ENCODE data around the gene MAPKAPK3. TPM values are rescaled to one million over a fixed set of nuclear protein-coding genes. Genes with fewer than 3 reads are reported as not detected.

Gene MAPKAPK3
- total RNA-seq, result 199 and 207 TPM in 2 replicates

DNA sequence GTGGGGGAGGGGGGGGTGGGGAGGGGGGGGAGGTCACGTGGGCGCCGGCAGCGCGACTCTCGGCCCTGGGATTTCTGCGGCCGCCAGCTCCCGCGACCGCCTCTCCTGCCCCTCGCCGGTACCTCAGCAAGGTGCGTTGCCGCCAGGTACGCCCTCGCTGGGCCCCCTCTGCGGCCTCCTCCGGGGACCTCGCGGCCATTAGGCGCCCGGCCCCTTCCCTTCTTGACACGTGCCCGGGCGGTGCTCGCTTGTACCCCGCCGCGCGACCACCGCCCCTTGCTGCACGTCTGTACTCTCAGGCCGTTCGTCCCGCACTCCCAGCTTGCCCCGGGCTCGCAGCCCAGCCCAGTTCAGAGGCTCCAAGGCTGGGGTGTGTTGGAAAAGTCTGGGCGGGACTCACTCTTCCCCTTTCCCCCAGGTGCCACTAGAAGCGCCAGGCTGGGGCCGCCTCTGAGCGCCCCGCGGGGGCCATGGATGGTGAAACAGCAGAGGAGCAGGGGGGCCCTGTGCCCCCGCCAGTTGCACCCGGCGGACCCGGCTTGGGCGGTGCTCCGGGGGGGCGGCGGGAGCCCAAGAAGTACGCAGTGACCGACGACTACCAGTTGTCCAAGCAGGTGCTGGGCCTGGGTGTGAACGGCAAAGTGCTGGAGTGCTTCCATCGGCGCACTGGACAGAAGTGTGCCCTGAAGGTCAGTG is at the start of gene MAPKAPK3:
MAPKAPK3 (plus strand) TSS at position 56 of the 696 bp plus-strand sequence; CDS start at position 471, 415 bp downstream.
- peak within 1 kb of the TSS; percentile 91 for H3K4me3 Mint-ChIP-seq
- no peak for DNase-seq
- H3K9me3 Mint-ChIP-seq, result no peaks in the 10 kb centered on the region
- H3K27me3 Mint-ChIP-seq, result no peaks in the 10 kb centered on the region
- peak within 1 kb of the TSS; percentile 91 for H3K27ac Mint-ChIP-seq
- peaks cover 57% of the 10 kb centered on the region for H3K36me3 Mint-ChIP-seq (ENCODE audit: low read depth)
- peaks cover 66% of the 10 kb centered on the region for H3K4me1 Mint-ChIP-seq
- intact Hi-C loops (cut with micrococcal nuclease), result loop anchor here (1.0 to 10.0 kb wide), 5 partner anchors 16 to 1438 kb away; partner anchors contain the start of genes DOCK3, DUSP7 and MANF

DNA sequence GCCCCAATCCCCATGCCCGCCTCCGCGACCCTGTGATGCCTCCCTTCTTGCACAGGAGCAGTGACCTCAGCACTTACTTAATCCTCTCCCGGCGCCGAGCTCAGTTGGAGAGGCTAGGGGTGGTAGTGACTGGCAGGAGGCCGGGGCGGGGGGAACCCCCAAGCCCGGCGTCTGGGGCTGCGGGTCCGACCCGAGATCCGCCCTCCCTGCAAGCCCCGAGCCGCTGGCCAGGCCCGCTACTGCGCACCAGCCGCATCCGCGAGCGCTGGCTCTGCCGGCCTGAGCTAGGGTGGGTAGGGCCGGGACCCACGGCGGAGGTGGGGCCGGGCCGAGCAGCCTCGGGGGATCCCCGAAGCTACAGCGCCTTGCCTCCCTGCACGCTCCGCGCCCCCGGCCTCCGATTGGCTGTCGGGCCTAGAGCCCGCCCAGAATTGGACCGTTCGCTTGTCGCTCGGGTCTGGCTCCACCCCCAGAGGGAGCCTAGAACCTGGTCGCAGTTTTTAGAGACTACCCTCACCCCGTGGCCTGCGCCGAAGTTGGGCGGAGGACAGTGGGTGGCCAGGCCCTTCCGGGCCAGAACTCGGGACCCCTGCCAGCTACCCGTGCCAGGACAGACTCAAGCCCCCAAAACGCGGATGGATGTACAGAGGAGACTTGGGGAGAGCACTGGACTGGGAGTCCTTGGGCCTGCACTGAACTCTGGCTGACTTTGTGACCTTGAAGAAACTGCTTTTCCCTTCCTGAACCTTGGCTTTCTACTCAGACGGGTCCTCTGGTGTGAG is 49.4 kb upstream of the MAPKAPK3 start, which contains the start of gene C3orf18:
C3orf18 (minus strand) TSS at position 362 of the 782 bp plus-strand sequence. CDS start 2,048 bp downstream, outside the sequence.
- peak; percentile 99 for DNase-seq
- Mint-ChIP-seq H3K9me3 (no peaks in the 10 kb centered on the region), H3K4me1 (peaks cover 59% of the 10 kb centered on the region), H3K4me3 (peak within 1 kb of the TSS; percentile 98), H3K36me3 (ENCODE audit: low read depth) (peaks cover 39% of the 10 kb centered on the region), H3K27me3 (no peaks in the 10 kb centered on the region), H3K27ac (peak within 1 kb of the TSS; percentile 99)
- intact Hi-C loops (cut with micrococcal nuclease), result loop anchor here (2.0 to 5.0 kb wide), 4 partner anchors 217 to 805 kb away; partner anchors contain the start of genes CYB561D2, GNAI2 and NPRL2

DNA sequence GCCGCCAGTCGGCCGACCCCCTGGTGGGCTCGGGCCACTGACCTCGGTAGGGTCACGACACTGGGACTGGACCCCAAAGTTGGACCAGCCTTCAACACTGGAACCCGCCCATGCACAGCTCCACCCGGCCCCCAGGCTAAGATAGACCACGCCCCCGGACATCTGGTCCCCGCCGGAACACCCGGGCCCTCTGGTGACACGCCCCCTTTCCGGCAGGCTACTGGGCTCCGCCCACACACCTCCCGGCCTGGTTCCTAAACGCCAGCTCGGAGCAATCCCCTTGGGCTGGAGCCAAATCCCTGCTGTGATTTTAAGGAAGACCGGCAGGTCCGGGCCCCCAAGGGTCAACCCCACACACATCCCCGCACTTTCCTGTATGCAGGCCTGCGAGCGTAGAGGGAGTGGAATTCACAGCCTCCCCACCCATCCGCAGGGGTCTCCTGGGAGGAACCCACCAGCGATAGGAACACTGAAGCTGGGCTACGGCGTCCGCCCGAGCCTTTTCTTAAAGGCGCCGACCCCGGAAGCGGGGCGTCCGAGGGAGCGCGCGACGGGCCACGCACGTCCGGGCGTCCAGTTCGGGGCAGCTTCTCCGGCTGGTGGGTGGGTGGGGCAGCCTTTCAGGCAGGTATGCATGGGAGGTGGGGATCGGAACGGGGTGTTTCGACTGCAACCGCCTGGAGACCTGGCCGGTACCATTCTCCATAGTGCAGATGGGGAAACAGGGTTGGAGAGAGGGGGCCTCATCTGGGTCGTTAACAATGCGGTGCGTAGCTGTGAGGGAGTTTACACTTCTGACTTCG is 47.8 kb upstream of the MAPKAPK3 start, which contains the start of gene HEMK1:
HEMK1 (plus strand) TSS at position 576 of the 803 bp plus-strand sequence. CDS start 1,583 bp downstream, outside the sequence.
- peak; percentile 98 for DNase-seq
- peak within 1 kb of the TSS; percentile 98 for H3K4me3 Mint-ChIP-seq
- no peaks in the 10 kb centered on the region for H3K9me3 Mint-ChIP-seq
- peak within 1 kb of the TSS; percentile 99 for H3K27ac Mint-ChIP-seq
- peaks cover 68% of the 10 kb centered on the region for H3K4me1 Mint-ChIP-seq
- H3K36me3 Mint-ChIP-seq (ENCODE audit: low read depth), result peaks cover 41% of the 10 kb centered on the region
- no peaks in the 10 kb centered on the region for H3K27me3 Mint-ChIP-seq
- intact Hi-C loops (cut with micrococcal nuclease), result loop anchor here (2.0 to 5.0 kb wide), 4 partner anchors 218 to 803 kb away; partner anchors contain the start of genes CYB561D2, GNAI2 and NPRL2

DNA sequence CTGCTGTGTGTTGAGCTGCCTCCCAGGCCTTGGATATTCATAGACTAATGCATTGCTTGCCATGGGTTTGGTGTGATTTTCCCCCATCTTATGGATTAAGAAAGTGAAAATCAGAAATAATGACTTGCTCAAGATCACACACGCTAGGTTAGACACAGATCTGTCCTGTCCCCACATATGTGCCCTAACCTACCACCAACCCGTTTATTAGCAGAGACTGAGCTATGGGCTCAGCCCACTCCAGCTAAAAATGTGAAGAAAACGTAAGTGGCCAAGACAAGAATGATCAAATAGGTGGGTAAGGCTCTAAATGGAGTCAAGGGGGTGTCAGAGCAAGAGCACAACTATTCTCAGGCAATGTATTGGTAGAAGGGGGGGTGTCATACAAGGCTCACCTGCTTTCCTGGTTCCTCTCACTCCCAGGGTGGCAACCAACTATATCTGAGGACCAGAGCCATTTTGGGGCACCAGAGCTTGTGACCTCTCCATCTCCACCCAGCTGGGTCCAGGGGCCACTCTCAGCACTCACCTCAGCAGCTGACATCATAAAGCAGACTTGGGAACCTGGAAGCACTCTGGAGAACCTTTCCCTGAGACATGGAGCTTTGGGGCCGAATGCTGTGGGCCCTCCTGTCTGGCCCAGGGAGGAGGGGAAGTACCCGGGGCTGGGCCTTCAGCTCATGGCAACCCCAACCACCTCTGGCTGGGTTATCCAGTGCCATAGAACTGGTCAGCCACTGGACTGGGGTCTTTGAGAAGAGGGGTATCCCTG is 46.3 kb upstream of the MAPKAPK3 start:
- Mint-ChIP-seq H3K9me3 (no peaks in the 10 kb centered on the region), H3K36me3 (ENCODE audit: low read depth) (peaks cover 36% of the 10 kb centered on the region), H3K4me3 (peak overlapping the region; percentile 98), H3K27ac (peak overlapping the region; percentile 99), H3K27me3 (no peaks in the 10 kb centered on the region), H3K4me1 (peaks cover 71% of the 10 kb centered on the region)
- intact Hi-C loops (cut with micrococcal nuclease), result loop anchor here (5.0 kb wide), 1 partner anchor 397 kb away; no protein-coding TSS in a partner anchor
- DNase-seq, result peak; percentile 66

DNA sequence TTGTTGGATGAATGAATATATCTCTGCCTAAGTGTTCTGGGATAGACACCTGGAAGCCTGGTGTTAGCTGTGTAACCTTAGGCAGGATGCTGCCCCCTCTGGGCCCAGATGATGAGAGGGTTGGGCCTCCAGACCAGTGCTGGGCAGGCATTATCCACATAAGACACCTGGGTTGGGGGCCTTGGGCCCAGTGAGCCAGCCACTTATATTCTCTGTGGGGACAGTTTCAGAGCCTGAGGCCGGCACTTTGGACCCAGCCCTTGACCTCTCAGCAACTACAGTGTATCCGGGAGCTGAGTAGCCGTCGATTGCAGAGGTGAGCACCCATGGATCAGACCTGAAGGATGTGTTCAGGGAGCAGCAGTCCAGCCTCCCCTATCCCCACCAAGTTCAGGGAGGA is 45.5 kb upstream of the MAPKAPK3 start:
- H3K4me1 Mint-ChIP-seq, result peaks cover 71% of the 10 kb centered on the region
- H3K27me3 Mint-ChIP-seq, result no peaks in the 10 kb centered on the region
- intact Hi-C loops (cut with micrococcal nuclease), result loop anchor here (5.0 kb wide), 1 partner anchor 396 kb away; no protein-coding TSS in a partner anchor
- H3K4me3 Mint-ChIP-seq, result peak overlapping the region; percentile 98
- H3K9me3 Mint-ChIP-seq, result no peaks in the 10 kb centered on the region
- peaks cover 43% of the 10 kb centered on the region for H3K36me3 Mint-ChIP-seq (ENCODE audit: low read depth)
- DNase-seq, result no peak
- peak overlapping the region; percentile 99 for H3K27ac Mint-ChIP-seq

DNA sequence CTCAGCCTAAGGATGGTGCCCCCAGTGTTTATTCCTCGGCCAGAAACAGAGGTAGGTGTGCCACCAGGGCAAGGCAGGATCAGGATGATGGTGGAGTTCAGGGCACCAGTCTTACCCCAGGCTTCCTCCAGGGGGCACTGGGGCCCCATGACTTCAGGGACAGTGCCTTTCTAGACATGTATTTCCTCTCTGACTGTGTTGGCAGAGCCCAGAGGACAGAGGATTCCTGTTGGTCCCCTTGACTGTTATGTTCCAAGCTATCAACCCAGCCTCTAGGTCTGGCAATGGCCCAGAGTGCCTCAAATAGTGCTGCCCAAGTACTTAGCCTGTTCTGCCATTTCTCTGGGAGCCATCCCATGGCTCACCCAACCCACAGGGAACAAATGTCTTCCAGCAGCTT is 44.8 kb upstream of the MAPKAPK3 start:
- Mint-ChIP-seq H3K9me3 (no peaks in the 10 kb centered on the region), H3K27me3 (no peaks in the 10 kb centered on the region), H3K4me3 (peak overlapping the region; percentile 98), H3K36me3 (ENCODE audit: low read depth) (peaks cover 46% of the 10 kb centered on the region), H3K27ac (peak overlapping the region; percentile 99), H3K4me1 (peaks cover 67% of the 10 kb centered on the region)
- intact Hi-C loops (cut with micrococcal nuclease), result loop anchor here (1.0 to 5.0 kb wide), 4 partner anchors 42 to 813 kb away; partner anchors contain the start of gene MANF
- DNase-seq, result peak; percentile 94

DNA sequence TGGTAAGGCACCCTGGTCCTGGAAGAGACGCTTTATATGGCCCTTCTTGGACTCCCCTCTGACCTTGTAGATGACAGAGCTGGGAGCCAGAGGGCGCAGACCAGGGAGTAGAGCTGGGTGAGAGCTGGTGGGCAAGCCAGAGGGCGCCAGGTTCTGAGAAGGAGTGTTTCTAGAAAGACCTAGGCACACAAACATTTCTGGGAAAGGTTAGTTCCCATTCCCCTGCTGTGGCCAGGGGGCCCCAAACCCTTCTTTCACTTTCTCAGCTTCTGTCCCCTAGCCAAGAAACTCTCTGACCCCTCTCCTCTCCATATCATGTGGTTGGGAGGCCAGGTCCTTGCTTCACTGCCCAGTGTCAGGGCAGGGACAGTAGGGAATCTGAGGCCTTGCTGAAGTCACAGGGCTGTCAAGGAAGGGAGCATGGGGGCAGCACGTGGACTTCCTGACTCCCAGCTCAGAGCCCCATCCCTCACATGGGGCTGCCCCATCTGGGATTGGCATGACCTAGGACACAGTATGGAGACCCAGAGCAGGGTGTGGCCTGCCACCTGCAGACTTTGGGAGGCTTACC is 44.1 kb upstream of the MAPKAPK3 start:
- Mint-ChIP-seq H3K9me3 (no peaks in the 10 kb centered on the region), H3K4me3 (peak overlapping the region; percentile 98), H3K27ac (peak overlapping the region; percentile 99), H3K36me3 (ENCODE audit: low read depth) (peaks cover 52% of the 10 kb centered on the region), H3K4me1 (peaks cover 71% of the 10 kb centered on the region), H3K27me3 (no peaks in the 10 kb centered on the region)
- intact Hi-C loops (cut with micrococcal nuclease), result loop anchor here (1.0 to 5.0 kb wide), 6 partner anchors 15 to 812 kb away; partner anchors contain the start of gene MANF
- DNase-seq, result peak; percentile 84

DNA sequence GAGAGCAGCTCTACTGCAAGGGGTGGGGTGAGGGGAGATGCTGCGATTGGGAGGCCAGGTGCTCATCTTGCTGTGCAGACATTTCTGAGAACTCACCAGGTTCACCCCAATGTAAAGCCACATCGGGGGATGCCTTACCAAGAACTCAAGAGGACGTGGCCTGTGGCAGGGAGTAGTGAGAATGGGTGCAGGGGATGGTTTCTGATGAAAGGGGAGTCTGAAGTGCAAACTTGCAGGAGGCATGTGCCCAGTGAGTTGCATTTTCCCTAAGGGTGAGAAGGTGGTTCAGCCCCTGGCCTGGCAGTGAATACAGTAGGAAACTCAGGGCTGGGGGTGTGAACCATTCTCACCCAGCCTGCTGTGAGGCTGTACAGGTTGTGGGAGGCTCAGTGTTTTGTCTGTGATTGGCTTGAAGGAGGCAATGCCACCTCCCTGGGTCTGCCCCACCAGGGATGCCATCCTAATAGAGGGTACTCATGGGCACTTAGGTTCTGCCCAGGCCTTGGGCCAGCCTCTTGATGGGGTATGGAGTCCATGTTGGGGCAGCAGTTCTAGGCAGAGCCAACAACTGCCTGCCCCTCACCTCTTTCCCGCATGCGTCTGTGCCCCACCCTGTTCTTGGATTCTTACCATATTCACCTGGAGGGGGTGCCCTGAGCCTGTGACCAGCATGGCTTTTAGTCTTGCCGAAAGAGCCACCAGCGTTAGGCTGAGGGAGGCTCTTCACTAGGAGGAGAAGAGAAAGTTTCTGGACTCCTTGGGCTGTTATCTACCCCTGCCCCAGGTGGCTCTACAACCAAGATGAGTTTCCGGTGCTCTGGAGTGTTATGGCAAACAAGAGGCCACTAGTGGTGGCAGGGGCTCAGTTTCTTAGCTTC is 43.1 kb upstream of the MAPKAPK3 start:
- Mint-ChIP-seq H3K27me3 (no peaks in the 10 kb centered on the region), H3K27ac (peak overlapping the region; percentile 99), H3K4me1 (peaks cover 73% of the 10 kb centered on the region), H3K36me3 (ENCODE audit: low read depth) (peaks cover 59% of the 10 kb centered on the region), H3K9me3 (no peaks in the 10 kb centered on the region), H3K4me3 (peak overlapping the region; percentile 98)
- intact Hi-C loops (cut with micrococcal nuclease), result loop anchor here (1.0 to 5.0 kb wide), 4 partner anchors 14 to 811 kb away; partner anchors contain the start of gene MANF
- DNase-seq, result peak; percentile 96

DNA sequence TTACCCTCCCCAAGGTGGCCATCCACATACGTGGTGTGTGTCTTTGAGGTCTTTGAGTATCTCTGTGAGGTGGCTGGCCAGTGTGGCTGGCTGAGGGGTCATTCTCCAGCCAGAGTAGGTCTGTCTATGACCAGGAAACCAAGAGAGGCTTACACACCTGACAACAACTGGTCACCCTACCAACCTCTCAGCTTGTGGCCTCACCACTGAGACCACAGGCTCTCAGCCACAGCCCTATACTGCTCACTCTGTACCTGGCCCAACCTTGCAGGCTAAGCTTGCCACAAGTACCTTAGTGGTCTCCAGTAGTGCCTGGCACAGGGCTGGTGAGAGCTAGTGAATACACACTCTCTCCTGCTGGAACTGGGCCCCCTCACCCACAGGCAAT is 42.5 kb upstream of the MAPKAPK3 start:
- DNase-seq, result peak; percentile 81
- no peaks in the 10 kb centered on the region for H3K27me3 Mint-ChIP-seq
- H3K4me1 Mint-ChIP-seq, result peaks cover 77% of the 10 kb centered on the region
- peaks cover 64% of the 10 kb centered on the region for H3K36me3 Mint-ChIP-seq (ENCODE audit: low read depth)
- intact Hi-C loops (cut with micrococcal nuclease), result loop anchor here (5.0 kb wide), 1 partner anchor 393 kb away; no protein-coding TSS in a partner anchor
- H3K4me3 Mint-ChIP-seq, result peak overlapping the region; percentile 98
- peak overlapping the region; percentile 99 for H3K27ac Mint-ChIP-seq
- H3K9me3 Mint-ChIP-seq, result no peaks in the 10 kb centered on the region

DNA sequence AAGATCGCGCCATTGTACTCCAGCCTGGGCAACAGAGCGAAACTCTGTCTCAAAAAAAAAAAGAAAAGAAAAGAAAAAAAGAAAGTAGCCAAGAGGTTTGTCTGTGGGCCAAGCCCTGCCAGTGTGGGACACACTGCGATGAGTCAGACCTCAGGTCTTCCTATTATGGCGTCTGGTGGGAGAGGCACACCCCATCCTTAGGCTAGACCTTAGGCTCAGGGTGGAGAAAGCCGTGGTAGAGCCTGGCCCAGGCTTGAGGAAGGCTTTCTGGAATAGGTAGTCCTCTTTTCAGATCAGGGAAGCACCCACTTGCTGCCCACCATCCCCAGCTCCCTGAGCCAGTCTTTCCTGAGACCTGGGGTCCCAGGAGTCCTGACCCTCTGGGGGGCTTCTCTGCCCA is 41.6 kb upstream of the MAPKAPK3 start:
- Mint-ChIP-seq H3K27ac (peak overlapping the region; percentile 99), H3K9me3 (no peaks in the 10 kb centered on the region), H3K4me1 (peaks cover 79% of the 10 kb centered on the region), H3K27me3 (no peaks in the 10 kb centered on the region), H3K4me3 (peak overlapping the region; percentile 98), H3K36me3 (ENCODE audit: low read depth) (peaks cover 61% of the 10 kb centered on the region)
- intact Hi-C loops (cut with micrococcal nuclease), result no loop called here
- no peak for DNase-seq

DNA sequence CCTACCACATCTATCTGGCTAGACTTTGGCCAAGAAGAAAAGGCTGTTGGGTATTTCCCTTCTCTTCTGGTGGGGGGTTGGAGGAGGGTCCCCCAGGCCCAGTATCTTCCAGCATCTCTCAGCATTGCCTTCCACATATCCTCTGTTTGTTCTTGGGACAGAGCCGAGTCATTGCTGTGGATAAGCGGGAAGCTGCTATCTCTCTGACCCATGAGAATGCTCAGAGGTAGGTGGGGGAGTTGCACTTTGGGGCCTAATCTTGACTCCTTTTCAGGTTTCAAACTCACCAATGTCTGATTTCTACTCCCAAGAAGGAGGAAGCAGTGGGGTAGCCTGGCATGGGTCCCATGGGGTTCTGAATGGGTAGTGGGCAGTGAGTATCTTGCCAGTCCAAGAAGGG is 39.6 kb upstream of the MAPKAPK3 start:
- Mint-ChIP-seq H3K36me3 (ENCODE audit: low read depth) (peaks cover 61% of the 10 kb centered on the region), H3K27me3 (no peaks in the 10 kb centered on the region), H3K9me3 (no peaks in the 10 kb centered on the region), H3K4me3 (no peak overlapping the region), H3K27ac (peak overlapping the region; percentile 74), H3K4me1 (peaks cover 76% of the 10 kb centered on the region)
- intact Hi-C loops (cut with micrococcal nuclease), result no loop called here
- no peak for DNase-seq
